IPS-15b (cell line): ENCODE results near the gene PCDHB14.
A peak's percentile ranks its signal among the peaks of the same experiment; 100 is the strongest.
"Not testable (repeated sequence)": the region's sequence is repeated elsewhere in the genome, so short reads cannot be mapped to it uniquely, and the experiment has no call there.

ENCODE experiments used
- H3K27me3 ChIP-seq: one replicate; pipeline ENCODE4 v1.6.1; 2013; ENCODE audit warnings: low read length; ENCODE audit not compliant: control insufficient read depth, insufficient read depth
- H3K36me3 ChIP-seq: one replicate; pipeline ENCODE4 v1.6.1; 2013; ENCODE audit warnings: low read length; ENCODE audit not compliant: control insufficient read depth, insufficient read depth
- H3K4me1 ChIP-seq: one replicate; pipeline ENCODE4 v1.6.1; 2013; ENCODE audit warnings: mild to moderate bottlenecking, low read length; ENCODE audit not compliant: control insufficient read depth, insufficient read depth
- H3K4me3 ChIP-seq: one replicate; pipeline ENCODE4 v1.5.1; 2013; ENCODE audit warnings: low read depth, low read length
- H3K9ac ChIP-seq: one replicate; pipeline ENCODE4 v1.6.1; 2013; ENCODE audit warnings: low read depth, mild to moderate bottlenecking, low read length
- H3K9me3 ChIP-seq: one replicate; pipeline ENCODE4 v1.6.1; 2013; ENCODE audit warnings: mild to moderate bottlenecking, low read length; ENCODE audit not compliant: control insufficient read depth, insufficient read depth

The PCDHB14 gene

GRCh38 chr5:141189131-141189530 lies 34.0 kb upstream of the PCDHB14 start:
- H3K27me3 ChIP-seq, H3K4me3 ChIP-seq, H3K9ac ChIP-seq, H3K9me3 ChIP-seq, H3K4me1 ChIP-seq, H3K36me3 ChIP-seq: not testable (repeated sequence)

GRCh38 chr5:141192110-141192725 lies 30.9 kb upstream of the PCDHB14 start, which contains the start of gene PCDHB10:
Gene PCDHB10, plus strand, starts transcription at chr5:141192353. Its CDS starts 200 bp downstream, at chr5:141192553.
- H3K9ac ChIP-seq: no peak within 1 kb of the TSS
- no peaks in the 10 kb centered on the region for H3K27me3 ChIP-seq
- H3K4me3 ChIP-seq: peak within 1 kb of the TSS; percentile 45
- no peaks in the 10 kb centered on the region for H3K4me1 ChIP-seq
- no peaks in the 10 kb centered on the region for H3K9me3 ChIP-seq
- H3K36me3 ChIP-seq: no peaks in the 10 kb centered on the region

DNA sequence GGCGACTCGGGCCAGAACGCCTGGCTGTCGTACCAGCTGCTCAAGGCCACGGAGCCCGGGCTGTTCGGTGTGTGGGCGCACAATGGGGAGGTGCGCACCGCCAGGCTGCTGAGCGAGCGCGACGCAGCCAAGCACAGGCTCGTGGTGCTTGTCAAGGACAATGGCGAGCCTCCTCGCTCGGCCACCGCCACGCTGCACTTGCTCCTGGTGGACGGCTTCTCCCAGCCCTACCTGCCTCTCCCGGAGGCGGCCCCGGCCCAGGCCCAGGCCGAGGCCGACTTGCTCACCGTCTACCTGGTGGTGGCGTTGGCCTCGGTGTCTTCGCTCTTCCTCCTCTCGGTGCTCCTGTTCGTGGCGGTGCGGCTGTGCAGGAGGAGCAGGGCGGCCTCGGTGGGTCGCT lies 28.8 kb upstream of the PCDHB14 start:
- H3K36me3 ChIP-seq, H3K4me1 ChIP-seq, H3K4me3 ChIP-seq, H3K9me3 ChIP-seq, H3K27me3 ChIP-seq, H3K9ac ChIP-seq: not testable (repeated sequence)

GRCh38 chr5:141196363-141196762 lies 26.8 kb upstream of the PCDHB14 start:
- Histone ChIP-seq H3K9me3 (no peaks in the 10 kb centered on the region), H3K27me3 (no peaks in the 10 kb centered on the region), H3K4me1 (no peaks in the 10 kb centered on the region), H3K36me3 (no peaks in the 10 kb centered on the region), H3K4me3 (no peak overlapping the region), H3K9ac (no peak overlapping the region)

DNA sequence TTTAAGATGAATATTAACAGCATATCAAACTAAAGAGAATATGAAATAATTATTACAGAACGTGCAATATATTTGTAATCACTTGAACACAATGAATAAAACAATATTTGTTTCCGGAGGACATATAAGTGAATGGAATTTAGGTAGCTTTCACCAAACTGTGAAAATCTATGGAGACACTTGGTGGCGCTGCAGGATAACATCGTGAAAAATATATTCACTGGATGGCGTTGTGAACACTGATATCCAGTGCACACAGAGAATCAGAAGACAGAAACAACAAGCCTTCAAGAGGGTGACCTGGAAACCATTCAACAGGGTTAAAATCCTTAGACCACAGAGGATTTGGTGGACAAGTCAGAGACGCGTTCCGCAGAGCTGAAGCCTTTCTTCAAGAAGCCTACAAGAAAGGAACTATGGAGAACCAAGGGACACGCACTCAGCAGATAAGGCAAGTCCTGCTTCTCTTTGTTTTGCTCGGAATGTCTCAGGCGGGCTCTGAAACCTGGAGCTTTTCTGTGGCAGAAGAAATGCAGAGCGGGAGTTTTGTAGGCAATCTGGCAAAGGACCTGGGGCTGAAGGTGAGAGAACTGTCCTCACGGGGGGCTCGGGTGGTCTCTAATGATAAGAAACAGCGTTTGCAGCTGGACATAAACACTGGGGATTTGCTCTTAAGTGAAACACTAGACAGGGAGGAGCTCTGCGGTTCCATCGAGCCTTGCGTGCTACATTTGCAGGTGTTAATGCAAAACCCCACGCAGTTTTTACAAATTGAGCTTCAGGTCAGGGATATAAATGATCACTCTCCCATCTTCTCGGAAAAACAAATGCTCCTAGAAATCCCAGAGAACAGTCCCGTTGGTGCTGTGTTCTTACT lies 23.5 kb upstream of the PCDHB14 start, which contains the start of gene PCDHB11:
Gene PCDHB11, plus strand, starts transcription at position 269 of the 877 bp plus-strand sequence. Its CDS starts 148 bp downstream, at position 417.
- H3K4me1 ChIP-seq: no peaks in the 10 kb centered on the region
- H3K4me3 ChIP-seq: peak within 1 kb of the TSS; percentile 8
- no peaks in the 10 kb centered on the region for H3K27me3 ChIP-seq
- H3K36me3 ChIP-seq: no peaks in the 10 kb centered on the region
- no peaks in the 10 kb centered on the region for H3K9me3 ChIP-seq
- no peak within 1 kb of the TSS for H3K9ac ChIP-seq

DNA sequence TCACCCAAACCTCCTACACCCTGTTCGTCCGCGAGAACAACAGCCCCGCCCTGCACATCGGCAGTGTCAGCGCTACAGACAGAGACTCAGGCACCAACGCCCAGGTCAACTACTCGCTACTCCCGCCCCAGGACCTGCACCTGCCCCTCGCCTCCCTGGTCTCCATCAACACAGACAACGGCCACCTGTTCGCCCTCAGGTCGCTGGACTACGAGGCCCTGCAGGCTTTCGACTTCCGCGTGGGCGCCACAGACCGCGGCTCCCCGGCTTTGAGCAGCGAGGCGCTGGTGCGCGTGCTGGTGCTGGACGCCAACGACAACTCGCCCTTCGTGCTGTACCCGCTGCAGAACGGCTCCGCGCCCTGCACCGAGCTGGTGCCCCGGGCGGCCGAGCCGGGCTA lies 22.0 kb upstream of the PCDHB14 start:
- H3K27me3 ChIP-seq, H3K4me1 ChIP-seq, H3K36me3 ChIP-seq, H3K9me3 ChIP-seq, H3K4me3 ChIP-seq, H3K9ac ChIP-seq: not testable (repeated sequence)

DNA sequence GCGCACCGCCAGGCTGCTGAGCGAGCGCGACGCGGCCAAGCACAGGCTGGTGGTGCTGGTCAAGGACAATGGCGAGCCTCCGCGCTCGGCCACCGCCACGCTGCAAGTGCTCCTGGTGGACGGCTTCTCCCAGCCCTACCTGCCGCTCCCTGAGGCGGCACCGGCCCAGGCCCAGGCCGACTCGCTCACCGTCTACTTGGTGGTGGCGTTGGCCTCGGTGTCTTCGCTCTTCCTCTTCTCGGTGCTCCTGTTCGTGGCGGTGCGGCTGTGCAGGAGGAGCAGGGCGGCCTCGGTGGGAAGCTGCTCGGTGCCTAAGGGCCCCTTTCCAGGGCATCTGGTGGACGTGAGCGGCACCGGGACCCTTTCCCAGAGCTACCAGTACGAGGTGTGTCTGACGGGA lies 21.5 kb upstream of the PCDHB14 start:
- H3K27me3 ChIP-seq, H3K4me1 ChIP-seq, H3K4me3 ChIP-seq, H3K9me3 ChIP-seq, H3K9ac ChIP-seq, H3K36me3 ChIP-seq: not testable (repeated sequence)

GRCh38 chr5:141208478-141208877 lies 14.7 kb upstream of the PCDHB14 start, which contains the start of gene PCDHB12:
Gene PCDHB12, plus strand, starts transcription at chr5:141208719. Its CDS starts 189 bp downstream, at chr5:141208908.
- no peaks in the 10 kb centered on the region for H3K36me3 ChIP-seq
- H3K9me3 ChIP-seq: no peaks in the 10 kb centered on the region
- no peak within 1 kb of the TSS for H3K9ac ChIP-seq
- H3K27me3 ChIP-seq: no peaks in the 10 kb centered on the region
- no peaks in the 10 kb centered on the region for H3K4me1 ChIP-seq
- H3K4me3 ChIP-seq: no peak within 1 kb of the TSS

GRCh38 chr5:141210281-141210680 lies 12.9 kb upstream of the PCDHB14 start:
- H3K27me3 ChIP-seq, H3K4me3 ChIP-seq, H3K36me3 ChIP-seq, H3K9me3 ChIP-seq, H3K9ac ChIP-seq, H3K4me1 ChIP-seq: not testable (repeated sequence)

DNA sequence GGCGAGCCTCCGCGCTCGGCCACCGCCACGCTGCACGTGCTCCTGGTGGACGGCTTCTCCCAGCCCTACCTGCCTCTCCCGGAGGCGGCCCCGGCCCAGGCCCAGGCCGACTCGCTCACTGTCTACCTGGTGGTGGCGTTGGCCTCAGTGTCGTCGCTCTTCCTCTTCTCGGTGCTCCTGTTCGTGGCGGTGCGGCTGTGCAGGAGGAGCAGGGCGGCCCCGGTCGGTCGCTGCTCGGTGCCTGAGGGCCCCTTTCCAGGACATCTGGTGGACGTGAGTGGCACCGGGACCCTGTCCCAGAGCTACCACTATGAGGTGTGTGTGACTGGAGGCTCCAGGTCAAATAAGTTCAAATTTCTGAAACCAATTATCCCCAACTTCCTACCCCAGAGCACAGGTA lies 12.3 kb upstream of the PCDHB14 start:
- not testable (repeated sequence) for H3K4me1 ChIP-seq, H3K9me3 ChIP-seq, H3K27me3 ChIP-seq, H3K9ac ChIP-seq, H3K36me3 ChIP-seq, H3K4me3 ChIP-seq

DNA sequence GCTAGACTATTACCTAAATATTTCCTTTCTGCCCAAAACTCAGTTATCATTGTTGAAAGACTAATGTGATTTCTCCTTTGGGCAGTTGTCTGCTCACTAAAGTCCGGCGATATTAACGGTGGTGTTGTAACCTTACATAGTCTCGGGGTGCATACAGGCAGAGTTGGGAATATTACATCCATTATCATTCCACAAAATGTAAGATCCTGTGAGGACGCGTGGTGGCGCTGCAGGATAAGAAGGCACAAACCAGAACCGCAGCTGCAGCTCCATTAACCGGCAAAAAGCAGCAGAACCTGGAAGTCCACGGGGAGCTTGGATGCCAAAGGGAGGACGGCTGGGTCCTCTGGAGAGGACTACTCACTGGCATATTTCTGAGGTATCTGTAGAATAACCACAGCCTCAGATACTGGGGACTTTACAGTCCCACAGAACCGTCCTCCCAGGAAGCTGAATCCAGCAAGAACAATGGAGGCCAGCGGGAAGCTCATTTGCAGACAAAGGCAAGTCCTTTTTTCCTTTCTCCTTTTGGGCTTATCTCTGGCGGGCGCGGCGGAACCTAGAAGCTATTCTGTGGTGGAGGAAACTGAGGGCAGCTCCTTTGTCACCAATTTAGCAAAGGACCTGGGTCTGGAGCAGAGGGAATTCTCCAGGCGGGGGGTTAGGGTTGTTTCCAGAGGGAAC lies 9.3 kb upstream of the PCDHB14 start, which contains the start of gene PCDHB13:
Gene PCDHB13, plus strand, starts transcription at position 264 of the 684 bp plus-strand sequence. Its CDS starts 205 bp downstream, at position 469.
- not testable (repeated sequence) for H3K36me3 ChIP-seq, H3K9ac ChIP-seq, H3K4me1 ChIP-seq, H3K9me3 ChIP-seq, H3K27me3 ChIP-seq, H3K4me3 ChIP-seq
